GM19239 (cell line): ENCODE measurements around the gene AFAP1L2.
A peak's percentile ranks its signal among the peaks of the same experiment; 100 is the strongest.

Experiments
- DNase-seq: peaks from one replicate; pipeline ENCODE4 v3.0.0; 2011; ENCODE audit warnings: low spot score; ENCODE audit not compliant: insufficient read length
- FAIRE-seq: peaks from 2 replicates; lab custom pipeline; 2011; peaks lifted over from hg19 to GRCh38; lab: Jason Lieb, UNC

Gene AFAP1L2, protein sequence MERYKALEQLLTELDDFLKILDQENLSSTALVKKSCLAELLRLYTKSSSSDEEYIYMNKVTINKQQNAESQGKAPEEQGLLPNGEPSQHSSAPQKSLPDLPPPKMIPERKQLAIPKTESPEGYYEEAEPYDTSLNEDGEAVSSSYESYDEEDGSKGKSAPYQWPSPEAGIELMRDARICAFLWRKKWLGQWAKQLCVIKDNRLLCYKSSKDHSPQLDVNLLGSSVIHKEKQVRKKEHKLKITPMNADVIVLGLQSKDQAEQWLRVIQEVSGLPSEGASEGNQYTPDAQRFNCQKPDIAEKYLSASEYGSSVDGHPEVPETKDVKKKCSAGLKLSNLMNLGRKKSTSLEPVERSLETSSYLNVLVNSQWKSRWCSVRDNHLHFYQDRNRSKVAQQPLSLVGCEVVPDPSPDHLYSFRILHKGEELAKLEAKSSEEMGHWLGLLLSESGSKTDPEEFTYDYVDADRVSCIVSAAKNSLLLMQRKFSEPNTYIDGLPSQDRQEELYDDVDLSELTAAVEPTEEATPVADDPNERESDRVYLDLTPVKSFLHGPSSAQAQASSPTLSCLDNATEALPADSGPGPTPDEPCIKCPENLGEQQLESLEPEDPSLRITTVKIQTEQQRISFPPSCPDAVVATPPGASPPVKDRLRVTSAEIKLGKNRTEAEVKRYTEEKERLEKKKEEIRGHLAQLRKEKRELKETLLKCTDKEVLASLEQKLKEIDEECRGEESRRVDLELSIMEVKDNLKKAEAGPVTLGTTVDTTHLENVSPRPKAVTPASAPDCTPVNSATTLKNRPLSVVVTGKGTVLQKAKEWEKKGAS

DNA sequence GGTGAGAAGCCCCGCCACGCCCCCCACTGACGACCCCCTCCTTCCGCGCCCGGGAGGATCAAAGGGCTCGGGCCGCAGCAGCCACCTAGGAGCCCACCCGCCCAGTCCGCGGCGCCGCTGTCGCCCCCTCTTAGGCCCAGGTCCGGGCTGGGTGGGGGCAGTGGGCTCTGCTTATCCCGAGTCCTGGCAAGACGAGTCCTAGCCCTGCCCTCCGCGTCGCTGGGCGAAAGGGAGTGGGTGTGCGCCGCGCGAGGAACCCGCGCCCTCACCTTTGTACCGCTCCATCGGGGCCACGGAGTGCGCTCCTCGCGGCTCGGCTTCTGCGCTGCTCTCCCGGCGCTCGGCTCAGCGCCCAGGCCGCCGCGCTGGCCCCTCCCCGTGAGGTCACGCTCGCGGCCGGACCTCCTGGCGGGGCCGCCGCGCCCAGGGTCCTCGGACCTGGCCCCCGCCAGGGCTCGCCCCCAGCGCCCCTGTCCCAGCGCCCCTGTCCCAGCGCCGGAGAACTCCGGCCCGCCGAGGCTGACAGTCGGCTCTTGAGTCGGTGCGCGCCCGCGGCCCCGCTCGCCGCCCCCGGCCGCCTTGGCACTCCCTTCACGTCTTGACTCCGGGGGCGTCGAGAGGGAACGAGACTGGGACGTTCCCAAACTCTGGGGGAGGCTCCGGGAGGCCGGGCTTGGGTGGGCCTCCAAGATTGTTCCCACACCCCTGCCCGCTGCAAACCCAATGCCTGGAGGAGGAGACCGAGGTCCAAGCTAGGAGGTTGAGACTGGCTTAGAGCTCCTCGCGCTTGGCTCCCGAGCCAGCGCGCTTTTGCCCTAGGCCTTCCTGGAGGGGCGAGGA is at the start of gene AFAP1L2:
Gene AFAP1L2, minus strand, starts transcription at position 332 of the 840 bp plus-strand sequence. Its CDS starts 47 bp downstream, at position 285.
- no peak for FAIRE-seq
- DNase-seq, result no peak

DNA sequence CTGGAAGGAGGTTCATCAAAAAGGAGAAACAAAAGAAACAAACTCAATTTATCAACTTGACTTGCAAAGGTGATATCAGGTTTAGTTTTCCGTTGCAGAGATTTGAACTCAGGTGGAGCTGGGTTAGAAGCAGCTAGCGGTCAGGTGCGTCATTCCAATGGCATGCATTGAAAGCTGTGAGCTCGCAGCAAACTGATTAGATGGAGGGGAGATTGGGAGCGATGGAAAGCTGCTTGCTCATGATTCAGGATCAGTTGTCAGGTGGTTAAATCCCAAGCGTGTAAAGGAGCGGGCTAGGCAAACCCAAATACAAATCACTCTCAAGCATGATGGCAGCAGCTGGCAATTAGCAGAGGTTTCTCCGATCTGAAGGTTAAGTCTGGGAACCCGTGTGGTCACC is 49.3 kb upstream of the AFAP1L2 start:
- DNase-seq (no peak), FAIRE-seq (no peak)

GRCh38 chr10:114448897-114449296 is 44.6 kb upstream of the AFAP1L2 start:
- no peak for DNase-seq
- FAIRE-seq, result no peak

DNA sequence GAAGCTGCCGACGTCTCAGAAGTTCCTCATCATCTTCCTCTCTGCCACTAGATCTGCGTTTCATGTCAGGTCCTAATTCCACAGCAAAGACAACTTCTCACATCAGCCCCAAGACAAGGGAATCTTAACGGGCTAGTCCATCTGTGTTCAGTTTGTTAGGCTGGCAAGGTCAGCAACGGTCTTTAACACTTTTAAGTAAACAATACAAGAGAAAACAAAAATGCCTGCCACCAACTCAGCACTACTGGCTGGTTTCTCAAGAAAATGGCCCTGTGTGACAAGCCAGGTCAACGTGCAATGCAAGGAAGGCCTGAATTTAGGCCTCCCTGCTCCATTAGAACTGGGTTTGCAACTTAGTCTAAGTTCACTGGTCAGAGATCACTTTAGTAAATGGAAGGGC is 41.0 kb upstream of the AFAP1L2 start:
- DNase-seq, result no peak
- no peak for FAIRE-seq

DNA sequence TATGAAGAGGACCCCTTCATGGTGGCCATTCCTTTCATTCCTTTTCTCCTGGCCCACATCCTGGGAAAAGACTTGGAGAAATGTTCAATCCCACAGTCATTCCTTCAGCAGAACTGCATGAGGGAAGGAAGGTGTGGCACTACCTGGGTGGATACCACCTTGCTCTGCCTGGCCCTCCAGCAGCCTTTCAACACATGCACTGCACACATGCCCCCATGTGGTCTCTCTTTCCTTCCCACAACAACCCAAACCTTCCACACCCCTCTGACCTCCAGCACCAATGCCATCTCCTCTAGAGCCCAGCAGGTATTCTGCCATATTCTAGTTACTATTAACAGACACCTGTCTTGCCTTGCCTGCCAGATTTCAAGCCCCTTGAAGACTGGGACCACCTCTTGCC is 40.5 kb upstream of the AFAP1L2 start:
- no peak for DNase-seq

GRCh38 chr10:114442091-114442630 is 37.9 kb upstream of the AFAP1L2 start:
- DNase-seq (no peak), FAIRE-seq (no peak)

More for the DNA sequence above, 40.5 kb upstream of the AFAP1L2 start:
- no peak for FAIRE-seq

DNA sequence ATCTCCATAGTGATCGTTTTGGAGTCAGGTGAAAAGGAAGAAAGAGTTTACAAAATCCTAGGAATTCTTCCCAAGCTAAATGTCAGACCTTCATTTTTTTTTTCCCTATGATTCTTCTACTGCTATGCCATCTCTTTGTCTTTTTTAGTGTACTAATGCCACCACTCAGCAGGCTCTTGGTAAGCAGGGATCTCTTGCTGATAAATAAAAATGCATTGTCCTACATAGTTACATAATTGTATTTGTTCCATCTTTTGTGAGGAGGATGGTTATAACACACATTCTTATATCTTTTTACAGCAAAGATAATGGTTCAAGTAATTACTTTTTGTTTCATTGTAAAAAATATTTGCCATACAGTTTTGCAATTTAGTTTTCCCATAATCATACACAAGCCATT is 36.8 kb upstream of the AFAP1L2 start:
- FAIRE-seq, result no peak
- DNase-seq, result no peak

GRCh38 chr10:114437473-114438292 is 33.4 kb upstream of the AFAP1L2 start:
- FAIRE-seq (no peak), DNase-seq (peak; percentile 12)

DNA sequence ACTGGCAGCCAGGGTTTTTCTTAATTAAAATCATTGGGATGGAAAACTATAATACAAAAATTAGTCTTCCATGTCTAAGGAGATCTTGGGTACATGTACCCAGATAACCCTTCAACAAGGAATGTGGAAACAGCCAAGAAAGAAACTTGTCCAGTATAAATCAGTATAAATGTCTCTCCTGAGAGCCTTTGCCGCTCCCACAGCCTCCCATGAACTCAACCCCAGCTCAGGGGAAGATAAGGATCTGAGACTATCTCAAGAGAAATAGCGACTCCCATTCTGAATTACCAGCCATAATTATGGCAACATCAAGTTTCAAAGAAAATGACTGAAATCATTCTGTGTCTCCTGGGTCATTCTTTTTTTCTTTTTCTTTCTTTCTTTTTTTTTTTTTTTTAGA is 32.6 kb upstream of the AFAP1L2 start:
- FAIRE-seq, result no peak
- DNase-seq, result no peak

DNA sequence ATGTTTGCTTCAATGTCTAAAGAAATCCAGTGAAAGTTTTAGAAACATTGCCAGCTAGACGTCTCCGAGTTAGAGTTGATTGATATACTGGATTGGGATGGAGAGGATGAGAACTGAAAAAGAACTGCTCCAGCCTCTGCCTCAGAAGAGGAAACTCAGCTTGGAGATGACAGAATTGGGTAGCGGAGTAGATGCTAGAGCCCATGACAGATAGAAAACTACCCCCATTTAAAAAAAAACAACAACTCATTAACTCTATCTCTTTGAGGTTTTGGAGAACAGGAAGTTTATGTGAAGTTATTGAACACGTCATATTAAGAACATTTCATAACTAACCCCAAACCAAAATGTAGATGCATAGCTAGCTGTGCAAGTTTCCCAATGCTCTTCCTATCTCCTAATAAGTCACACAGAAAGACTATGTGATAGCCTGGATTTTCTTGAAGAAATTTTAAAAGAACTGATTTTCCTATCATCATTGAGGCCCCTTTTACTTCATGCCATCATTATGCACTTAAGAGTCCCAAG is 28.3 kb upstream of the AFAP1L2 start:
- FAIRE-seq (no peak), DNase-seq (no peak)

- FAIRE-seq (no peak), DNase-seq (no peak)
These were observed 27.3 kb upstream of the AFAP1L2 start for GRCh38 chr10:114431414-114432135.

GRCh38 chr10:114430688-114431413 is 26.5 kb upstream of the AFAP1L2 start:
- FAIRE-seq (no peak), DNase-seq (no peak)

GRCh38 chr10:114429581-114430335 is 25.5 kb upstream of the AFAP1L2 start:
- FAIRE-seq, result no peak
- DNase-seq, result no peak

DNA sequence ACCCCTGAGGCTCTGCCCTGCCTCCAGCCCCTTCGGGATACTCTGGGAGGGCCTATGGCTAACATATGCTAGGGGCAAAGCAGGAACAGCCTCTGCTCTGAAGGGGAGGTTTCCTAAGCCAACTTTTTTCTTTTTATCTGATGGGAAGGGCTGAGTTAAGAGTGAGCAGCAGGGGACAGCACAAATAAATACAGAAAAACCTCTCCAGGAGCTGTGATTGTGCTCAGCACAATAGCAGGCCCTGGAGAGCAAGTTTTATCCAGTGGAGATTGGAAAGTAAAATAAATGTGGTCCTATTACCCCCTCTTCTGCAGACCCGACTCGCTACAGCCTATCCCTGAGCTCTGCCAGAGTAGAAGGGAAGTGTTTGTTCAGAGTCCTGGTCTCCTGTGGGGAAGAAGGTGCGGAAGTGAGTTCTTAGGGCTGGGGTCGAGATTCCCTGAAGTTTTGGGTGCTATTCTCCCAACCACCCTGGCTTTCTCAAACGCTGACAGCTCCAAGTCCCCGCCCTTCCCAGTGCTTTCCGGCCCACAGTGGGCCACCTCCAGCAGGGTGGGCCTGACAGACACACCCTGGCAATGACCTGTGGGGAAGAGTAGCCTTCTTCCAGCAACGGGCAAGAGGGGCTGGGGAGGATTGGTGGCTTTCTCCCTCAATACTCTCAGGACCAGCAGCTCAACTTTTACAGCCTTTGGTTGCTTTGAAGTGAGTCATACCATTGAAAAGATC is 23.0 kb upstream of the AFAP1L2 start:
- no peak for FAIRE-seq
- no peak for DNase-seq

DNA sequence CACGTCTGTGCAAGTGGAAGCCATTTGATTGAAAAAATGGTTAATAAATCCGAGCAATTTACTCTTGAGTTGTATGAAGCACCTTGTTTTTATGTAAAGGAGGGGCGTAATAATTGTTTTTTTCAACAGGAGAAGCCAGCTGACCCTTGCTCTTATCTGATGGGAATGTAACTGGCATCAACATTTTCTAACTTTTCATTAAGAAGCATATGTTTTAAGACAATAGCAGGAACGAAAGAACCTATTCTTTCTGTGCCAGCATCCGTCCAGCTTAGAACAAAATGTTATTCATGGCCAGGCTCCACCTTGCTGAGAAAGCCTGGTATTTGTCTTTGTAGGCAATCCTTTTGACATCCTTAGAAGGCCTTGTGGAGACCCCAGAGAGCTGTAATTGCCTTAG is 22.2 kb upstream of the AFAP1L2 start:
- FAIRE-seq, result no peak
- no peak for DNase-seq

- no peak for FAIRE-seq
These were observed 16.6 kb upstream of the AFAP1L2 start for GRCh38 chr10:114420811-114421485.

More at GRCh38 chr10:114420811-114421485, 16.6 kb upstream of the AFAP1L2 start:
- no peak for DNase-seq
